NCI-H2081 treated with DMSO at 0.1 percent for 48 hours (cell line): ENCODE results near the gene CYSLTR2.

Experiments
- DNase-seq: peaks from one replicate; lab custom pipeline; 2025; lab: John Stamatoyannopoulos, UW

Gene CYSLTR2, protein sequence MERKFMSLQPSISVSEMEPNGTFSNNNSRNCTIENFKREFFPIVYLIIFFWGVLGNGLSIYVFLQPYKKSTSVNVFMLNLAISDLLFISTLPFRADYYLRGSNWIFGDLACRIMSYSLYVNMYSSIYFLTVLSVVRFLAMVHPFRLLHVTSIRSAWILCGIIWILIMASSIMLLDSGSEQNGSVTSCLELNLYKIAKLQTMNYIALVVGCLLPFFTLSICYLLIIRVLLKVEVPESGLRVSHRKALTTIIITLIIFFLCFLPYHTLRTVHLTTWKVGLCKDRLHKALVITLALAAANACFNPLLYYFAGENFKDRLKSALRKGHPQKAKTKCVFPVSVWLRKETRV

DNA sequence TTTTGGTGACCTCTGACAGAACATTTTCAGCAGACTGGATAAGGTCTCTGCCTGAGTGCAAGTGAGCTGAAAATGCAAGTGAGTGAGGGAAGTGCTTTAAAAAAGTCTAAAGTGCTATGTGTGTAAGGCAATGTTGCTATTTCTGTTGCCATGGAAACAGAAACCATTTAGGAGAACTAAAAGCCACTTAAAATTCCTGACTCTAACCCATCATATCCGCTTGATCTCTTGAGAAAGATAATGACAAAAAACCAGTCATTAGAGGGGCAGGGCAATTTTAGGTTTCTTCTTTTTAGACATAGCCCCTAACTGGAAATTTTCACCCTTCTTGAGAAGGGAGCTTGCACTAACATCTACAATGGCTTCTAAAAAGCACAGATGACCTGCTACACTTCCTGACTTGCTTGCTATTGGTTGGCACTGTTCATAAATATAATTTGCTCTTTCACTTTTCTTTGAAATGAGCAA lies at the start of gene CYSLTR2:
TSS of gene CYSLTR2 (plus strand) at position 458 of the 468 bp plus-strand sequence. CDS start 52,889 bp downstream, outside the sequence.
- DNase-seq = no peak

- DNase-seq = no peak
Measured at GRCh38 chr13:48615049-48615448, 38.7 kb upstream of the CYSLTR2 start.

GRCh38 chr13:48618937-48619336 lies 34.8 kb upstream of the CYSLTR2 start:
- no peak for DNase-seq

- DNase-seq = no peak
Measured at GRCh38 chr13:48621056-48621455, 32.7 kb upstream of the CYSLTR2 start.

DNA sequence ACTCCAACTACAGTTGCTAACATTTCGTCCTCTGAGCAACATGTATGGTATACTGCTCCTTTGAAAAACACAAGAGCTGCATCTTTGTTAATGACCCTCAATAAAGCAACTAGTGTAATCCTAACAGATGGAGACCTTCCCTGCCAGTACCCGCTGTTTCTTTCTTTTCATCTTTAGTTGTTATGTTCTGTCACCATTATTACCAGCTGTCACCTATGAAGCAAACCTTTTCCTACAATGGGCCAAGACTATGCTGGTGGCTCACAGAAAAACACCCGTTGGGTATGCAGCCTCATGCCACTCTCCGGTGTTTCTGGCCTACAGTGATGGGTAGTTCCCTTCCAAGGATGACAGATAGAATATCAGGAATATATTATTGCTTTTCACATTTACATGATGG lies 29.7 kb upstream of the CYSLTR2 start:
- DNase-seq = no peak

DNA sequence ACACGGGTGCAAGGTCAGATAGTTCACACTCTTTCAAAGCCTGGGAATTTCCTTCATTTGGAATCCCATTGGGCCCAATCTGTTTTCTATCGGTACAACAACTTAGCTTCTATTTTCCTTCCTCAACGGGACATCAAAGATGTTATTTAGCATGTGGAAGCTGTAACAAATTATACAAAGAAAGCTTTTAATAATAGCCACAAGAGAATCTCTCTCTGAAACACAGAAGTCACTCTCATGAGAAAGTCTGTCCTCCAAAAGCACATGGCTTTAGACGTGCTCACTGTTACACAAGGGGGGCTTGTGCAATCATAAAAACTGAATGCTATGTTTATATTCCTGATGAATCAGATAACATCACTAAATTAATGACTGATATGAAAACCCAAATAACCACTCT lies 28.9 kb upstream of the CYSLTR2 start:
- DNase-seq = no peak

DNA sequence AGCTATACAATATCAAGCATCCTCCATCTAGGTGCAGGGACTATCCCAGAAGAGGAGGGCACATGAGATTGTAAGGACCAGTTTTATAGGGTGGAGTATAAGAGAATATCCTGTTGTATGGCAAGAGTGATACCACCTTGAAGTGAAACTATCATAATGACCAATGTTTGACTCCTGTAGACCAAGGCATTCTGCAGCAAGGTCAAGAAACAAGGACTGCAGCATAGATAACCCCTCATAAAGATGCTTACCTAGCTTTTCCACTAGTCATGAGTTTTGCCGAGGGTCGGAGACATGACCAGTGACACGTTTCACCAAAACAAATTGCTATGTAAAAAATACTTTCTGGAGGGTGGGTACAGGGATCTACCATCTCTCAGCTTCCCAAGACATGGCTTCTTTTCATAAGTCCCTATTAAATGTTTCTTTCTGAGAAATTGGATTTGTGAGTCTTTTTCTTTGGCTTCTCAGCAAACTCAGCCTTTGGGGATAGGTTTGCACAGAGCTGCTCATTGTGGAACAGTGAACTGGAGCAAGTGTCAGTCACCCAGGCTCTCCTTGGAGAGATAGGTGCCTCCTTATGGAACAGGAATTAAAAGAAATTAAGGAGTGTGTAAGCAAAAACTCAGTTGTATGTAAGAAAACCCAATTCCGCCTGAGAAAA lies 28.2 kb upstream of the CYSLTR2 start:
- DNase-seq = no peak

- DNase-seq = no peak
Measured at GRCh38 chr13:48626077-48626449, 27.7 kb upstream of the CYSLTR2 start.

DNA sequence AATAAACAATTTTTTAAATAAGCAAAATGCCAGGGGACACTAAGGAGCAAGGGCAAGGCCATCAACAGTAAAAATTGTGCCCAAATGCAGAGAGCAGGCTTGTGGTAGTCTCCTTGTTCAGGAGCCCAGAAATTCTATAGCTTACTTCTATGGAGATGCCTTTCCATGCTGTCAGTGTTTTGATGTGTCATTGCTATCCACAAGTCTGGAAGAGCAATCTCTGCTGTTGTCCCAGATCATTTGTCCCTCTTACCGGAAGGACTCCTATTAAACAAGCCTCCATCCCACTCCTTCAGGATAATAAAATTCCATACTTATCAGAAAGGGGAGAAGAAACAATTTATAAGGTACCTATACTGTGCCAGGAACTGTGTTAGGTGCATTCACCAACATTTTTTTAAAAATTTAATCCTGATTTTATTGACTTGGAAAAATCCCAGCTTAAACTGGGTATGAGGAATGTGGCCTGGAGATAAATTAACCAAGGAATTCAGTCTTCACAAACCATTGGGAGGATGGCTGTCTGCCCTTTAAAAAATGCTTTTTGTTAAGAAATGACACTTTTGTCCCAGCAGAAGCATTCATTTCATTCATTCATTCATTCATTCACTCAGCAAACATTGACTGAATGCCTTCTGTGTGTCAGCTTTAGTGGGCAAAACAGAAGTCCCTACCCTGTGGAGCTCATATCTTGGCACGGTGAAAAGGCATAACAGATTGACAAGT lies 26.8 kb upstream of the CYSLTR2 start:
- DNase-seq = no peak

- DNase-seq = no peak
Measured at GRCh38 chr13:48629277-48629676, 24.5 kb upstream of the CYSLTR2 start.

GRCh38 chr13:48630291-48630690 lies 23.4 kb upstream of the CYSLTR2 start:
- DNase-seq = no peak

- no peak for DNase-seq
Measured at GRCh38 chr13:48630773-48631172, 23.0 kb upstream of the CYSLTR2 start.

DNA sequence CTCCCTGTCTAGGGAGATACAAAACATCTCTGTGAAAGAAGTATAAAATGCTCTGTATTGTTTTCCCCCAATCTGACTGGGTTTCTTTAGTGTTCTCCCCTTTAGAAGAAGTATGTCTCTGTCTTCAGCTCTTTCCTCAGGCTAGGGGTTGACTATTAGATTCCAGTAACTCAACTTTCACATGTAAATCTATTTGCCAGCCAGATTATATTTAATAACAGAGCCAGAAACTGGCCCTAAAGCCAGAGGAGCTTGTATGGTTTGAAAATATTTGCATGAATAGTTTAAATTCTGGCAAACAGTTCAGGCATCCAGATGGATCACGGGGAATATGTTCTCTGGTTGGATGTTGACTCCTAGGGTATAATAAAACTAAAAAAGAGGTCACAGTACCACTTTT lies 22.3 kb upstream of the CYSLTR2 start:
- DNase-seq = no peak

DNA sequence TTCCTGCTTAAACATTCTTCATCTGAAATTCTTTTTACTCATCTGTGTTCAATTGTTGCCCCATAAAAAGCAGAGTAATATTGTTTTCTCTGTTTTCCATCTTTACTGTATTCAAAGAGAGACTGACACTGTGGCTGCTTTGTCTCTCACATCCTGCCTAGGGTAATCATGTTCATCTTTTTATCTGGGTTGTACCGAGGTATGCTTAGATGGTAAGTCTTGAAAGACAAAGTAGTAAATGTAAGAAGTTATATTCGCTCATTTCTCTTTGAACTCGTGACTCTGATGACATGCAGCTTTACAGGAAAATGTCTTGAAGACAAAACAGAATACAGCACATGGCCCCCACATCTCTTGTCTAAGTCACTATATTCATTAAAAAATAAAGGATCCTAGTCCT lies 20.0 kb upstream of the CYSLTR2 start:
- DNase-seq = no peak

DNA sequence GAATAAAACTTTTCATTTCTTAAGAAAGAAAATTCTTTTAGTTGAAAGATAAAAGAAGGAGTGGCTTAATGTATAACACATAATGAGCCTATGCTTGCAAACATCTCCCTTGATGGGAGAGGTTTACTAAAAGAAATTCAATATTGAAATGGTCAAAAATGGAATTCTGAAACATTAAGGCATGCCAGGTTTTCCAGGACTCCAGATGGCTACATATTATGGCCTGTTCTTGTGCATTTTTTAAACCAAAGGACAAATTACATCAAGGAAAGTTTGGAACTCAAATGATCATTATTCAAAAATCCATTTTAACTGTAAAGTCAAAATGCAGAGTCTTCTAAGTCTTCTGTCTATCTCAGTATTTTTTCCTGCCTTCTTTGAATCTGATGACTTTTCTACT lies 19.1 kb upstream of the CYSLTR2 start:
- DNase-seq = no peak

DNA sequence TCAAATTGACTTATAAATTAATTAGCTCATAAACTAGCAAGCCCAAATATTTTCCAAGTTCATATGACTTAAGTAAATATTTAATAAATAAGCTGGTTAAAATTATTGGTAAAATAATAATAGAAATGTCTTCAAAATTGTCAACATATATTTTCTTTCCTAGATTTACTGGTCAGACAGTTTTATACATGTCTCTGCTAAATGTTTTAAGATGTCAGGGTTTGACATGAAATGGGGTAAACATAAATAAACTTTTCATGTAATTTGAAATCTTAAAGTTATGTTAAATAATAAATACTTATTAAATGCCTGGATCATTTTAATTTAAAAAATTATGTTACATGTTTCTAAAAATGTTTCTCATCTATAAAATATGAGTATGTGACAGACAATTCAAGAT lies 18.3 kb upstream of the CYSLTR2 start:
- no peak for DNase-seq

DNA sequence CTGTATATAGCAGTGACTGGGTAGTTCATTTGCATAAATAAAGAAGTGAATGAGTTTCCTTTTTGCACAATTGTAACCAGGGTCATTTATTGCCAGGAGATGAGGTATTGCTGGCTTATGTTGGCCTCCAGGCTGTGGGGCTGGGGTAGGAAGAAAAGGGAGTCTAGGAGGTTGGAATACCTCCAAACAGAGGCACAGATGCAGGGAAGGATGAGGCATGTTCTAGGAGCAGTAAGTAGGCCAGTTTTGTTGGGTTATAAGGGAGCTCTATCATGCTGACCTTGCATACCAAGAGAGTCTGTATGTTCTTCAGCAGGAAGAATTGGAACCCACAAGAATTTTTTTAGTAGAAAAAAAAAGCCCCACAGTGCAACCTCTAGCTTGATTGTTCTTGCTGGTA lies 17.2 kb upstream of the CYSLTR2 start:
- DNase-seq = no peak

- DNase-seq = no peak
Measured at GRCh38 chr13:48637601-48638000, 16.1 kb upstream of the CYSLTR2 start.

- DNase-seq = no peak
Measured at GRCh38 chr13:48640767-48641166, 13.0 kb upstream of the CYSLTR2 start.

DNA sequence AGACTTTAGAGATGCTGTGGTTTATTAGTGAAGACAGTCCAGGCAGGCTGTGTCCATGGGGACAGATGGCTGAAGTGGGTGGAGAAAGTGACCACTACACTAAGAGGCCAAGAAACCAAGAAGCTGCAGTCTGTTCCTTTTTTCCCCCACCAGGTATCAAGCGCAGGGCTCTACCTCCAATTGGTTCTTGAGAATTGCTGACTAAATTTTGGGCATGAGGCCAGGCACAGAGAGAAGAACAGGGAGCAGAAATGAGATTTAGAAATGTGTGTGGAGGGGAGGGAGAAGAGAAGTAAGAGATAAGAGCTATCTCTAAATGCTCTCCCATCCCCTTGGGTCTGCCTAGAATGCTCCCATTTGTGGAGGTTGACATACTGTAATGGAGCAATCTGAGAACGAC lies 12.3 kb upstream of the CYSLTR2 start:
- no peak for DNase-seq

DNA sequence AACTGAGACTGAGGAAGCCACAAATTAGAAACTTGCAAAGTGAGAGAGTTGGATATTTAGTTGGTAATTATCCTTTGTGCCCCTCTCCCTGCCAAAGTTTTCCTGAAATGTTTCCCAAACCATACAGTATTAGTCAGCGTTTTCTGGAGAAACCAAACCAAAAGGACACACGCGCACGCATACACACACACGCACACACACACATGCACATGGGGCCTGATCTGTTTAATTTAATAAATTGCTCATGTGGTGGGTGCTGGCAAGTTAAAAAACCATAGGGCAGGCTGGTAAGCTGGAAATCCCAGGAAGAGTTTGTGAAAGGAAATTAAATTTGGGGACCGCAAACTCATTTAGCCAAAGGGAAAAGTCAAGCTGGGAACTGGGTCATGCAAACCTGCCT lies 11.7 kb upstream of the CYSLTR2 start:
- DNase-seq = no peak

DNA sequence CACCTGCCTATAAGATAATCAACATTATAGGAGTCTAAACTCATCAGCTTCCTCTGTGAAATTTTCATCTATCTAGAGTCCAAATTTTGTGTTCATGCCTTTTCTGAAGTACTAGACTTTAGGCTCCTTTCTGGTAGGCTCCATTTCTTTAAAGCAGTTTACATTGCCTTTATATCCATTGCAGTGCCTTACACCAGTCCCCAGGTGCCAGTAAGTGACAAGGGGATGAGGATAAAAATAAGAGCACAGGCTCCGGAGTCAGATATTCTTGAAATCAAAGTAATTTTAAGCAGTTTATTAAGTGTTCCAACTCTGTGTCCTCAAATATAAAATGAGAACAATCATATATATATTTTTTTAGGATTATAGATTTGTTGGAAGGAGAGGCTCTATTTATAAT lies 10.6 kb upstream of the CYSLTR2 start:
- no peak for DNase-seq

GRCh38 chr13:48644141-48644540 lies 9.6 kb upstream of the CYSLTR2 start:
- DNase-seq = no peak
